HEK293T (cell line): Measurements from ENCODE around the gene CHRNA10.

Source experiments
- CTCF ChIA-PET: fragments of 350-600 bp; formaldehyde crosslinking; extraction: SDS; loops from one replicate; lab custom pipeline; 2021; ENCODE audit warnings: antibody characterized with exemption, inconsistent platforms; lab: Yijun Ruan, JAX
- POLR2A ChIA-PET: fragments of 350-600 bp; formaldehyde crosslinking; extraction: SDS; loops from one replicate; lab custom pipeline; 2020; ENCODE audit warnings: antibody characterized with exemption, inconsistent platforms; lab: Yijun Ruan, JAX
- DNase-seq: peaks from one replicate; pipeline ENCODE4 v3.0.0; 2012; ENCODE audit warnings: mixed read lengths; ENCODE audit errors: extremely low spot score
- ARNT ChIP-seq: fragments of 450-650 bp; IDR thresholded peaks from 2 replicates; pipeline ENCODE4 v1.6.1; 2017; ENCODE audit warnings: mild to moderate bottlenecking
- BHLHE40 ChIP-seq: fragments of 450-650 bp; IDR thresholded peaks from 2 replicates; pipeline ENCODE4 v1.6.1; 2016; ENCODE audit warnings: mild to moderate bottlenecking, moderate library complexity, borderline replicate concordance
- CTBP1 ChIP-seq: fragments of 450-650 bp; IDR thresholded peaks from 2 replicates; pipeline ENCODE4 v1.6.1; 2016; ENCODE audit warnings: borderline replicate concordance
- ELF4 ChIP-seq: fragments of 450-650 bp; IDR thresholded peaks from 2 replicates; pipeline ENCODE4 v1.6.1; 2017; ENCODE audit warnings: antibody characterized with exemption
- FOXA1 ChIP-seq: fragments of 450-650 bp; IDR thresholded peaks from 2 replicates; pipeline ENCODE4 v1.6.1; 2016; ENCODE audit warnings: mild to moderate bottlenecking
- FOXK2 ChIP-seq: fragments of 450-650 bp; IDR thresholded peaks from 2 replicates; pipeline ENCODE4 v1.6.1; 2016; ENCODE audit warnings: mild to moderate bottlenecking
- FOXM1 ChIP-seq: fragments of 450-650 bp; IDR thresholded peaks from 2 replicates; pipeline ENCODE4 v1.6.1; 2017; ENCODE audit warnings: mild to moderate bottlenecking, borderline replicate concordance
- HDGF ChIP-seq: fragments of 450-650 bp; IDR thresholded peaks from 2 replicates; pipeline ENCODE4 v1.6.1; 2017; ENCODE audit warnings: antibody characterized with exemption, borderline replicate concordance
- L3MBTL2 ChIP-seq: fragments of 450-650 bp; conservative IDR thresholded peaks from 2 replicates; pipeline ENCODE4 v1.6.1; 2016; ENCODE audit warnings: mild to moderate bottlenecking
- LEF1 ChIP-seq: fragments of 450-650 bp; IDR thresholded peaks from 2 replicates; pipeline ENCODE4 v1.6.1; 2017; ENCODE audit warnings: mild to moderate bottlenecking, borderline replicate concordance
- NFRKB ChIP-seq: fragments of 450-650 bp; IDR thresholded peaks from 2 replicates; pipeline ENCODE4 v1.6.1; 2016; ENCODE audit warnings: mild to moderate bottlenecking, moderate library complexity
- PKNOX1 ChIP-seq: fragments of 450-650 bp; IDR thresholded peaks from 2 replicates; pipeline ENCODE4 v1.6.1; 2016
- SP1 ChIP-seq: fragments of 450-650 bp; IDR thresholded peaks from 2 replicates; pipeline ENCODE4 v1.6.1; 2017
- SUZ12 ChIP-seq: fragments of 450-650 bp; IDR thresholded peaks from 2 replicates; pipeline ENCODE4 v1.6.1; 2016; ENCODE audit warnings: mild to moderate bottlenecking
- TARDBP ChIP-seq: fragments of 450-650 bp; IDR thresholded peaks from 2 replicates; pipeline ENCODE4 v1.6.1; 2016
- ZNF384 ChIP-seq: fragments of 450-650 bp; IDR thresholded peaks from 2 replicates; pipeline ENCODE4 v1.6.1; 2016

CHRNA10 gene

DNA sequence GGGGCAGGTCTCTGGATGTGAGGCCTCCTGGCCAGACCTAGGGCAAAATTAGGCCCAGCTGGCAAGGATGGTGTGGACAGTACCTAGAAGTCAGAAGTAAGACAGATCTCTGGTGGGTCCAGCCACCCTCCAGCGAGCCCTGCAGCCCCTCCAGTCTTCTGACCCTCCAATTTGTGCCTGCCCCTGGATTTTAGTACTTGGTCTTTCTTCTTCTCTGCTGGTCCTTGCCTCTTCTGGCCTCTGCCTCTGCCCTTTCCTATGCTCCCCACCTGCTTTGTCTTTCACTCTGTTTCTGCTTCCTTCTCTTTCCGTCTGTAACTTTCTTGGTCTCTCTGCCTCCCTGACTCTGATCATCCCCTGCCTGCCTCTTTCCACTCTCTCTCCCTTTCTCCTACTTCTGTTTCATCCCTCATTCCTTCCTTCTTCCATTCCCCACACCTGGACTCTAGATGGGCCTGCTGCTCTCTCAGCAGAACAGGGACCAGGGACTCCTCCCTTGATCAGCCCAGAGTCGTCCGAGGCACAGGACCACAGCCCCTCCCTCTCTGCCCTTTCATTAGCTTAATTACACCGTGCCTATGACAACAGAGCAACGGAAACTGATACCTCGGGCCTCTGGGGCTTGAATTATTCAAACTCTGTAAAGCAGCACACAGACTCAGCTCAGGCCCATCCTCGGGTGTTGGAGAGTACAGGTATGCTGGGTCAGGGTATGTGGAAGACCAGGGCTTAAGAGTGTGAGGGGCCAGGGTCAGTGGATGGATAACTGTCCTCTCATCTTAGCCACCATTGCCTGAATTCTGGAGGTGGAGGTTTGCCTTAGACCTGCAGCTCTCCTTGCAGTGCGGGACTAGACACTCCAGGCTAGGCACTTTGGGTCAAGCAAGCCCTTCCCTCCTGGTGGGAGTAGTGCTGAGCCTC, at the start of gene CHRNA10:
TSS of gene CHRNA10 (minus strand) at position 51 of the 921 bp plus-strand sequence. CDS start 72 bp downstream, outside the sequence.
- TF ChIP-seq HDGF: no peak
- no peak for TF ChIP-seq ARNT
- no peak for TF ChIP-seq FOXA1
- no peak for TF ChIP-seq FOXK2
- CTCF ChIA-PET: no interaction called here
- POLR2A ChIA-PET: no interaction called here
- peak; percentile 3 for DNase-seq

DNA sequence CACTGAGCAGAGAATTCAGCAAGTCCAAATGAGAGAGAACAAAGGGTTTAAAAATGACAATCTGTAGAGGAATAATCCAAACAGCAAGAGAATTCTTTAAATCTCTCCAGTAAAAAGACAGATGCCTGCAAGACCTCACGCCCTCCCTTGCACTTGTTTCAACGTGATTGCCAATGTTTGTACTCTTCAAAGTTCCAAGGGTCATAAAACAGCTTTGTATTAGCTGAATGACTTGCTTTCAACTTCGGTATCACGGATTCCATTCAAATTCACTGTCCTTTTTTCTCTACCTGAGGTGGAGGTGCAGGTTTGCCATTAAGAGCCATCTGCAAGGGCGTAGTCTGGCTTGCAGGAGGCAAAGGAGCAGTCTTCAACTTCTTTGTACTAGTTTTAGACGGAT, 41.1 kb upstream of the CHRNA10 start:
- no peak for DNase-seq
- TF ChIP-seq BHLHE40 (no peak), ZNF384 (no peak), PKNOX1 (no peak), ARNT (no peak)
- CTCF ChIA-PET: no interaction called here
- POLR2A ChIA-PET: no interaction called here

DNA sequence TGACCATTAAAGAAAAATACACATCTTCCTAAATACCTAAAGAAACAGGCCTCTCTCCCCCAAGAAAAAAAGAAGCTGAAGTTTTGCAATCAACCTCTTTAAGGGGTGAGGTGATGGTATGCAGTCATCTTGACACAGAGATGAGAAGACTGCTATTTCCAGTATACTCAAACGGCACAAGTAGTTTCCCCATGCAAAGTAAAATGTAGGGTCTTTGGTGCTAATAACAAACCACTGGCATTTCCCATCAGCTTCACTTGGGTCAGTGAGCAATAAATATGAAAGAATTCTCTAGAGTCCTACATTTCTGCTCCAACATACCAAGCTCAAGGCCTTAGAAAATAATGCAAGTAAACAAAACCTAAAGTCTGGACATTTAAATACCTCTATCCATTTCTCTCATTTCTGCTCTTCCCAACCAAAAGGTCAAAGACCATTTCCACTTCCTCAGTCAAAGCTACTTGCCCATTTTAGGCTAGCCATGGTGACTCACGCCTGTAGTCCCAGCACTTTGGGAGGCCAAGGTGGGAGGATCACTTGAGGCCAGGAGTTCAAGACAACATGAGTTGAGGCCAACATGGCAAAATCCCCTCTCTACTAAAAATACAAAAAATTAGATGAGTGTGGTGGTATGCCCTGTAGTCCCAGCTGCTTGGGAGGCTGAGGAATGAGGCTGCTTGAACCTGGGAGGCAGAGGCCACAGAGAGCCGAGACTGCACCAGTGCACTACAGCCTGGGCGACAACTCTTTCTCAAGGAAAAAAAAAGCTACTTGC, 39.5 kb upstream of the CHRNA10 start:
- POLR2A ChIA-PET: no interaction called here
- no peak for TF ChIP-seq SUZ12
- TF ChIP-seq CTBP1: no peak
- TF ChIP-seq TARDBP: no peak
- TF ChIP-seq LEF1: no peak
- no peak for TF ChIP-seq ELF4
- TF ChIP-seq PKNOX1: no peak
- TF ChIP-seq BHLHE40: no peak
- TF ChIP-seq FOXK2: no peak
- no peak for TF ChIP-seq HDGF
- TF ChIP-seq SP1: no peak
- no peak for TF ChIP-seq FOXM1
- TF ChIP-seq NFRKB: no peak
- DNase-seq: no peak
- CTCF ChIA-PET: no interaction called here

- TF ChIP-seq BHLHE40: no peak
- POLR2A ChIA-PET: no interaction called here
- no peak for DNase-seq
- CTCF ChIA-PET: no interaction called here
Measured at GRCh38 chr11:3709977-3710376, 38.8 kb upstream of the CHRNA10 start.

DNA sequence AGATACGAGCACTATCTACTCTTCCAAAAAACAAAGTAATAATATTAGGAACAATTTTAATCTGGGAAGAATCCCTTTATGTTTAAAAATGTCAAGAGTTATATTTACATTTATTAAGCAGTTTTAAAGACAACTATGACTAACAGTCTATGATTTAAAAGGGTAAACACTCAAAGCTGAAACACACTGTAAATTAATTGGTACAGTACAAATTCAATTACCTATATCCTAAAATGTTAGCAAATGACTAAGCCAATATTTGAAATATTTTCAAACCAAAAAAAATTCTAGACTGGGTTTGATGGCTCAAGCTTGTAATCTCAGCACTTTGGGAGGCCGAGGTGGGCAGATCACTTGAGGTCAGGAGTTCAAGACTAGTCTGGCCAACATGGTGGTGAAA, 36.0 kb upstream of the CHRNA10 start:
- CTCF ChIA-PET: no interaction called here
- TF ChIP-seq ZNF384 (no peak), BHLHE40 (no peak), TARDBP (no peak), ELF4 (no peak), ARNT (no peak), LEF1 (no peak)
- DNase-seq: no peak
- POLR2A ChIA-PET: no interaction called here

GRCh38 chr11:3703383-3703782, 32.2 kb upstream of the CHRNA10 start:
- ChIA-PET POLR2A (no interaction called here), CTCF (no interaction called here)
- no peak for DNase-seq
- TF ChIP-seq SP1: no peak
- no peak for TF ChIP-seq LEF1
- TF ChIP-seq TARDBP: no peak

DNA sequence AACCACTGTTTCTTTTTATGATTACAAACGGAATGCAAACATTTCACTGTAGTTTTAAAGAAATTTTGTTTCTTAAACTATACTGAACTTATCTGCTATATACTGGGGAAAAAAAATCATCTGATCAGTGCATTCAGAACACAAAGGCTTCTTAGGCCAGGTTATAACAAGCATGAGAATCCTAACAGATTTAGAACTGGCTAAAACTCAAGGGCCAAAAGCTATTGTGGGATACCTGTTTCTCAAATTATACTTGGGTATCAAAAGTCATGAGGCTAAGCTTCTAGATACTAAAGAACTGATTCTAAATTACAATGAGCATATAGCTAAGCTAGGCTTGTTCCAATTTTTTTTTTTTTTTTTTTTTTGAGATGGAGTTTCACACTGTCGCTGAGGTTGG, 29.7 kb upstream of the CHRNA10 start:
- no peak for DNase-seq
- POLR2A ChIA-PET: no interaction called here
- TF ChIP-seq NFRKB: no peak
- no peak for TF ChIP-seq ZNF384
- no peak for TF ChIP-seq LEF1
- TF ChIP-seq SUZ12: no peak
- TF ChIP-seq ARNT: no peak
- no peak for TF ChIP-seq FOXK2
- no peak for TF ChIP-seq L3MBTL2
- TF ChIP-seq ELF4: no peak
- no peak for TF ChIP-seq BHLHE40
- no peak for TF ChIP-seq SP1
- TF ChIP-seq HDGF: no peak
- no peak for TF ChIP-seq FOXA1
- TF ChIP-seq CTBP1: no peak
- TF ChIP-seq PKNOX1: no peak
- no peak for TF ChIP-seq FOXM1
- CTCF ChIA-PET: no interaction called here
